GF-D8 (cell line): ENCODE data around the gene SMG5.
A peak's percentile ranks its signal among the peaks of the same experiment; 100 is the strongest.

Source experiments
- DNase-seq: peaks from one replicate; lab custom pipeline; 2025; lab: John Stamatoyannopoulos, UW

The SMG5 gene

DNA sequence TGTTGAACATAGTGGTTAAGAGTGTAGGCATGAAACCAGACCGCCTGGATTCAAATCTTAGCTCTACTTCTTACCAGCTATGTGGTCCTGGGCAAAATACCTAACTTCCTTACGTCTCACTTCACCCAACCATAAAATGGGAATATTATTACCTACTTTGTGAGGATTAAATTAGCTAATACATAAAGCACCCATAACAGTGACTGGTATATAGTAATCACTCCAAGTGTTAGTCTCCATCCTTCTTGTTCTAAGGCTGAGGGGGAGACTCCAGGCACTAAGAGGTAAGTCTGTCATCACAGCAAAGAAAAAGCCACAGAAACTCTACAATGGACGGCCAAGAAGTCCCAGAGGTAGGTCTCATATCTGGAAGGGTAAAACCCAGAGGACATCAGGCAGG lies 2.8 kb downstream of the SMG5 start:
- DNase-seq = no peak

GRCh38 chr1:156276966-156277381 lies 5.7 kb downstream of the SMG5 start:
- no peak for DNase-seq

GRCh38 chr1:156276532-156276931 lies 6.1 kb downstream of the SMG5 start:
- DNase-seq = no peak

GRCh38 chr1:156270314-156270713 lies 12.3 kb downstream of the SMG5 start:
- DNase-seq = no peak

DNA sequence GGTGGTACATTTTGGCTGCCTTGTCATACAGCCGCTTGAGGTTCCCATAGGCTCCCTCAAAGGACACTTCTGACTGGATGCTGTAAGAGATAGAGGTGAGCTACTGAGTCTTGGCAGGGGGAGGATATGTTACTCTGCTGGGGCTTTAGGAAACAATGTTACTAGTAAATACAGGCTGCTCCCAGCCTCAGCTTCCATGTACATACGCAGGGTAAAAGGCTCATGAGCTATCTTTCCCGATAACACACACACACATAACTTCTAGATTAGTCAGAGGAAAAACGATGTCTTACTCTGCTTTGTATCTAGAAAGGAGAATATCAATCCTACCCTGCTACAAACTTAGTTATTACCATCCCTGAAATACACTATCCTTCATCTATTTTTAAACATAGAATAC lies 14.3 kb downstream of the SMG5 start:
- DNase-seq = no peak

- DNase-seq = no peak
Measured at GRCh38 chr1:156266051-156266450, 16.6 kb downstream of the SMG5 start.

GRCh38 chr1:156263288-156263655 lies 19.4 kb downstream of the SMG5 start:
- no peak for DNase-seq

GRCh38 chr1:156262461-156263287 lies 20.0 kb downstream of the SMG5 start:
- no peak for DNase-seq

DNA sequence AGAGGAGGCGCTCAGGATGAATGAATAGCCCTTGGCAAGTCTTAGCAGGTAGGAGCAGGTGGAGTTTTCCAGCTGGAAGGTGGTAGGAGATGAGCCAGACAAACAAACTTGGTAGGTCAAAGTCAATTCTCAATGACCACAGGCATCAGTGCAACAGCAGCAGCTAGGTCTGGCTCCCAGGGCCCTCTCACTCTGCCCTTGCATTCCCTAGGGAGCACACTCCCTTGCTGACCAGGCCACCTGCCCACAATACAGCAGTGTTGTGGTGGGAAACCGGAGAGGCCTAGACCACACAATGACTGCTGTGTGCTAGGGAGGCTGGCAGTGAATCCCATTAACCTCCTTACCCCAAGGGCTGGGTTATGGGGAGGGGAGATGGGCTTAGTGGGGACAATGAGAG lies 21.7 kb downstream of the SMG5 start:
- no peak for DNase-seq

- no peak for DNase-seq
Measured at GRCh38 chr1:156259805-156260204, 22.8 kb downstream of the SMG5 start.

GRCh38 chr1:156258859-156259258 lies 23.8 kb downstream of the SMG5 start:
- no peak for DNase-seq

DNA sequence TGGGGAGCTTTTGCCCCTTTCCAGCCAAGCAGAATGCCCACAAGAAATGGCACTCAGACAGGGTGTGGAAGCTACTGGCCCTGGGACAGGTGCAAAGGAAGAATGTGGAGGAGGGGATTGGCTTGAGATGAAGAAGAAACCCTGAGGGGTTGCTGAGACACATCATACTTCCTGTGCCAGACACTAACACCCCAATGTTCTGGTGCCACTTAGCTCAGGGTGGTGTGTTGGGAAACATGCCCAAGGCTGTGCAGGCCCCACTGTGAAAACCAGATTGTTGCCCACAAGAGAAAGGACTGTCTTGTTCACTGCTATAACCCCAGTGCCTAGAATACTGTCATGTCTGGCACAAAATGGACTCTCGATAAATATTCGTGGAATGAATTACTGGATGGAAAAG lies 24.9 kb downstream of the SMG5 start:
- DNase-seq = peak; percentile 3

DNA sequence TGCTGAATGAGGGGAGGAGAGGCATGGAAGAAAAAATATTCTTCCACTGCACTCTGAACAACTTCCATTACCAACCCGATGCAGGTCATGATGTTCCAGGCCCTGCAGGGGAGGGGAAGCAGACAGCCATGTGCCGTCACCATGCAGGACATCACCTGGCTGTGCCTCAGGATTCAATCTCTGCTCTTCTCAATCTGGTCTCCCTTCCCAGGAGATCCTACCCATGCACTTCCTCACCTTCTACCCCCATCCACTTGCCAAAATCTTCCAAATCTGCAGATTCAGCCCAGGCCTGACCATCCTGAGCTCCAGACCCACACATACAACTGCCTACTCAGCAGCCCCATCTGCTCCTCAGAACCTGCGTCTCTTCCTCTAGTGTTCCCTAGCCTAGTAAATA lies 29.0 kb downstream of the SMG5 start:
- no peak for DNase-seq

- peak; percentile 80 for DNase-seq
Measured at GRCh38 chr1:156251527-156251926, 31.1 kb downstream of the SMG5 start.

- DNase-seq = no peak
Measured at GRCh38 chr1:156249593-156249992, 33.0 kb downstream of the SMG5 start.

DNA sequence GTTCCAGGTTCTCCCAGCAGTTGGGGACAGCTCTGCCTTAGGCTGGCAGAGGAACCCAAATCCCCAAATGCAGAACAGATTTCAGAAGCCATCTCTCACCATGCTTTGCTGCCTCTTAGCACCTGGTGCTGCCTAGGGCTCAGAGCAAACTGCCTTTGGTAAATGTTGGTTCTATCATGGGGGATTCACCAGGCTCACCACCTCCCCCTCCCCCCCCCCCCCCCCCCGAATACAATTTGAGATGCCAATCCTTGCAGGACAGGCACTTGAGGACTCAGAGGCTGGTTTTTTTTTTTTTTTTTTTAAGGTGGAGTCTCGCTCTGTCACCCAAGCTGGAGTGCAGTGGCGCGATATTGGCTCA lies 34.3 kb downstream of the SMG5 start:
- DNase-seq = no peak

GRCh38 chr1:156247460-156248322 lies 34.9 kb downstream of the SMG5 start, which contains the start of gene PAQR6:
PAQR6 (minus strand) TSS chr1:156248056; CDS start chr1:156246731, 1,325 bp downstream.
- DNase-seq = no peak

- DNase-seq = no peak
Measured at GRCh38 chr1:156246781-156247459, 35.7 kb downstream of the SMG5 start.

- DNase-seq = no peak
Measured at GRCh38 chr1:156246241-156246780, 36.3 kb downstream of the SMG5 start.

DNA sequence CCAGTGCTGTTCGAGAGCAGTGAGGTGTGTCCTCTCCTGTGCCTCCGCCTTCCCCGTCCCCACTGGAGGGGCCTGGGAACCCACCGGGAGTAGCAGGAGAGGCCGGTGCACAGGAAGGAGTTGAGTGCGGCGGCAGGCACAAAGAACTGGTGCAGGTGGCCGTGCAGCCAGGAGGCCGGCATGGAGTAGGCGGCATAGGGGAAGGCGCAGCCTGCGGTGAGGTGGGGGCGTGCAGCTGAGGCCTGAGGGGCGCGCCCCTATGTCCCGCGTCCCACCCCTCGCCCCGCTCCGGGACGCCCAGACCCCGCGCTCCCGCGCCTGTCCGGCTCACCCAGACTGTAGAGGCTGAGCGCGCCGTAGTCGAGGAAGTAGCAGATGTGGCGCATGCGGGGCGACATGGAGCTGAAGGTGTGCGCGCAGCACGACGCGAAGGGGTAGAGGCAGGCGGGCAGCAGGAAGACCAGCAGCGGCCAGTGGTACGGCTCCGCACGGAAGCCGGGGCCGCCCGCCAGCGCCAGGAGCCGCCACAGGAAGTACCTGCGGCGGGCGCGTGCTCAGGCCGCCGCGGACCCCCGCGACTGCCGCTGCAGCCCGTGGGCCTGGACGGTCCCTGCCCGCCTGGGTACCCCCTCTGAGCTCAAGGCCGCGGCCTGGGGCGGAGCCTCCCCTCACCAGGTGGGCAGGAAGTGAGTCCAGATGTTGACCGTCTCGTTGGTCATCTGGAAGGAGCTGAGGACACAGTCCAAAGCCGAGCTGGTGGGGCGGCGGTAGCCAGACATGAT lies 37.0 kb downstream of the SMG5 start:
- no peak for DNase-seq

DNA sequence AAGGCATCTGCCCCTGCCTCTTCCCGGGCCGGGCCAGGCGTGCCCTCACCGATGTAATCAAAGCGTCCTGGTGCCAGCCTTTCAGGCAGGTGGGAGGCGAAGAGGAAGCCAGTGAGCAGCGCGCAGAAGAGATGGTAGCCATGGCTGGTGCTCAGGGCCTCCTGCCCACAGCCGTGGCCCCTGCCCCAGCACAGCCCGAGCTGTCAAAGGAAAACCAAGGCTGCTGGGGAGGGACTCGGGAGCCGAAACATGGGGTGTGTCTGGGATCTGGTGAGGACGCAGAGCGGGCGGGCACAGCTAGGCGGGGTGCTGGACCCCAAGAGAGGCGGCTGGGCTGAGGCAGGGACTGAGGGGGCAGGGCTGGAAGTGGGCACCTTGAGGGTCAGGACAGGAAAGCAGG lies 37.9 kb downstream of the SMG5 start:
- no peak for DNase-seq

DNA sequence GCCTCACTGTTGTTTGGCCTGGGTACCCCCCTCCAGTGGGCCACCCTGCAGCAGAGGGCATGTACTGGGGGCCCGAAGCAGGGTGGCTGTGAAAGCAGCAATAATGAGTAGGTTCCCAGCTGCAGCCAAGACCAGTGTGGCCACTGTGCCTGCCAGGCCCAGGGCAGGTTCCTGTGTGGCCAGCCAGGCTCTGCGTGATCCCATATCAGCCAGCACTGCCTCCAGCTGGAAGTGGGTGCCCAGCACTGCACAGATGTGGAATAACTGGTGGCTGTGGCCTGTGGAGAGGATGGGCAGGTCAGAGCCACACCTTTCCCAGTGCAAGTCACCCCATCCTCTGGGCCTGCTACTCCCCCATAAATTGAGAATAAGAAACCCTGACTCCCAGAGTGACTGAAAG lies 38.5 kb downstream of the SMG5 start:
- DNase-seq = no peak
